ENCODE results near the gene CGA.

CGA gene

DNA sequence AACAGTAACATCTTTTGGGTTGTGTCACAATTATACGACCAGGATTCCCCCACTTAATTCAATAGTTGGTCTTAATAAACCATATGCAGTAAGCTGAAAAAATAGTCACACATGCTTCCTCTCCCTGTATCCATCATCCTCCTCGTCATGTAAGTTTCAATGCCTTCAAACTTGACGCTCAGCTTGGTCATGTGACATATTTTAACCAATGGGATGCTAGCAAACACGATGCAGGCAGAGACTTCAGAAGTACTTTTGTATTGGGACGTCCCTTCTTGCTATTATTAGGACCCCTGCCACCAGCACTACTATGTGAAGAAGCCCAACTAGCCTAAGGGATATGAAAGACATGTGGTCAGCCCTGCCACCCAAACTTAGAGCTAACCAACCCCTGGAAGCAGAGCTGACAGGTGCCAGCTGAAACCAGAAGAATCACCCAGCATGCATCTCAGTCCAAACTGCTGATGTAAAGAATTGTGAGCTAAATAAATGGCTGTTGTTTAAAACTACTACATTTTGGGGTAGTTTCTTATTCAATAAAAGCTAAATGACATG lies 49.3 kb downstream of the CGA start:
- no peak for DNase-seq (ENCODE audit: low spot score)
- TF ChIP-seq, protein P1, sequence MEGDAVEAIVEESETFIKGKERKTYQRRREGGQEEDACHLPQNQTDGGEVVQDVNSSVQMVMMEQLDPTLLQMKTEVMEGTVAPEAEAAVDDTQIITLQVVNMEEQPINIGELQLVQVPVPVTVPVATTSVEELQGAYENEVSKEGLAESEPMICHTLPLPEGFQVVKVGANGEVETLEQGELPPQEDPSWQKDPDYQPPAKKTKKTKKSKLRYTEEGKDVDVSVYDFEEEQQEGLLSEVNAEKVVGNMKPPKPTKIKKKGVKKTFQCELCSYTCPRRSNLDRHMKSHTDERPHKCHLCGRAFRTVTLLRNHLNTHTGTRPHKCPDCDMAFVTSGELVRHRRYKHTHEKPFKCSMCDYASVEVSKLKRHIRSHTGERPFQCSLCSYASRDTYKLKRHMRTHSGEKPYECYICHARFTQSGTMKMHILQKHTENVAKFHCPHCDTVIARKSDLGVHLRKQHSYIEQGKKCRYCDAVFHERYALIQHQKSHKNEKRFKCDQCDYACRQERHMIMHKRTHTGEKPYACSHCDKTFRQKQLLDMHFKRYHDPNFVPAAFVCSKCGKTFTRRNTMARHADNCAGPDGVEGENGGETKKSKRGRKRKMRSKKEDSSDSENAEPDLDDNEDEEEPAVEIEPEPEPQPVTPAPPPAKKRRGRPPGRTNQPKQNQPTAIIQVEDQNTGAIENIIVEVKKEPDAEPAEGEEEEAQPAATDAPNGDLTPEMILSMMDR (IDR thresholded peaks at IDR 0.05; ENCODE audit: extremely low read depth, insufficient read depth, missing control alignments), result no peak
- in situ Hi-C loops (cut with MboI; ENCODE audit: low pct_unique_long_range_greater_than_20kb, low sequenced_read_pairs, unreplicated experiment), result no loop called here

- TF ChIP-seq, protein P1 (IDR thresholded peaks at IDR 0.05; ENCODE audit: extremely low read depth, insufficient read depth, missing control alignments), result no peak
- in situ Hi-C loops (cut with MboI; ENCODE audit: low pct_unique_long_range_greater_than_20kb, low sequenced_read_pairs, unreplicated experiment), result no loop called here
- no peak for DNase-seq (ENCODE audit: low spot score)
These were observed 54.2 kb downstream of the CGA start for GRCh38 chr6:87040729-87041128.
